Dedifferentiated amniotic fluid mesenchymal stem cell (primary cell): Measurements from ENCODE around the gene ATOH8.

Source experiments
- DNase-seq: peaks from one replicate; pipeline ENCODE4 v3.0.0-alpha.2; 2016; ENCODE audit errors: extremely low spot score

The ATOH8 gene

GRCh38 chr2:85736456-85737355, 17.1 kb upstream of the ATOH8 start:
- DNase-seq = no peak

DNA sequence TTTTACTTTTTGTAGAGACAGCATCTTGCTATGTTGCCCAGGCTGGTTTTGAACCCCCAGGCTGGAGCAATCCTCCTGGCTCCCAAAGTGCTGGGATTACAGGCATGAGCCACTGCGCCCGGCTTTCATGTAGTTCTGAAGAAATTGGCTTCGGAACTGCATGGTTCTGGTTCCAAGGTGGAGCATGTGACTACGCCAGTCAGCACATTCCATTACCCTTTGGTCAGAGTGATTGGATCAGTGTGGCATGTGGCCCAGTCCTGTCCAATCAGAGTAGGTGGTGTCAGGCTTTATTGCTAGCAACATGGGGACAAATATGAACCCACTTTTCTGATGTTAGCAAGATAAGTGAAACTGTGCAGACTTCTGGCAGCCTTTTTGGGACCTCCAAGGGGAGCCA, 16.3 kb upstream of the ATOH8 start:
- peak; percentile 73 for DNase-seq

- DNase-seq = no peak
Observed at GRCh38 chr2:85737961-85738360, 15.8 kb upstream of the ATOH8 start.

- no peak for DNase-seq
Observed at GRCh38 chr2:85740193-85740592, 13.6 kb upstream of the ATOH8 start.

DNA sequence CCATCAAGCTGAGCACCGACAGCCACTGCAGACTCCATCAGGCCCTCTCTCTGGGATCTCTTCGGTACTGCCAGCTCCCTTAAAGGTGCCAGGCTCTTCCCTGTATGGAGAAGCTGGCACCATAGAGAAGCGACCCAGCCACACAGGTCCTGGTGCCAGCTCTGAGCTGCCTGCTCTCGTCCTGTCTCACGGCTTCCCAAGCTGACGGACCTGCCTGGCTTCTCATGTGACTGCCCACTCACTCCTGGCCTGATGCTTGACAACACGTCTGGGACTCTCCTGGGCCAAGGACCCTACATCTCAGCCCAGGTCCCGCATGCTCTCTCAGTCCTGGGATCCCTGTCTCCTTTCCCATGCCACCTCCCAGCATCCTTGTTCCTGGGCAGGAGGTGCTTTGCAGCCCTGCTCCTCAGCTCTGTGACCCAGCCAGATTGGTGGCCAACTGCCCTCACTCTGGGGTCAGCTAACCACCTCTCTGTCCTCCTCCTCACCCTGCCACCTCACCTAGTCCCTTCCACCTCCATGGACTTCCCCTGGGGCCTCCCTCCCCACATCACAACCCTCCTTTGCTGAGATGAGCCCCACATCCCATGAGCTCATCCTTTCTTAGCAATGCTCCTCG, 12.5 kb upstream of the ATOH8 start:
- no peak for DNase-seq

GRCh38 chr2:85741833-85742455, 11.8 kb upstream of the ATOH8 start:
- DNase-seq = peak; percentile 67

GRCh38 chr2:85743304-85743978, 10.3 kb upstream of the ATOH8 start:
- no peak for DNase-seq

- no peak for DNase-seq
Observed at GRCh38 chr2:85744055-85744454, 9.7 kb upstream of the ATOH8 start.

DNA sequence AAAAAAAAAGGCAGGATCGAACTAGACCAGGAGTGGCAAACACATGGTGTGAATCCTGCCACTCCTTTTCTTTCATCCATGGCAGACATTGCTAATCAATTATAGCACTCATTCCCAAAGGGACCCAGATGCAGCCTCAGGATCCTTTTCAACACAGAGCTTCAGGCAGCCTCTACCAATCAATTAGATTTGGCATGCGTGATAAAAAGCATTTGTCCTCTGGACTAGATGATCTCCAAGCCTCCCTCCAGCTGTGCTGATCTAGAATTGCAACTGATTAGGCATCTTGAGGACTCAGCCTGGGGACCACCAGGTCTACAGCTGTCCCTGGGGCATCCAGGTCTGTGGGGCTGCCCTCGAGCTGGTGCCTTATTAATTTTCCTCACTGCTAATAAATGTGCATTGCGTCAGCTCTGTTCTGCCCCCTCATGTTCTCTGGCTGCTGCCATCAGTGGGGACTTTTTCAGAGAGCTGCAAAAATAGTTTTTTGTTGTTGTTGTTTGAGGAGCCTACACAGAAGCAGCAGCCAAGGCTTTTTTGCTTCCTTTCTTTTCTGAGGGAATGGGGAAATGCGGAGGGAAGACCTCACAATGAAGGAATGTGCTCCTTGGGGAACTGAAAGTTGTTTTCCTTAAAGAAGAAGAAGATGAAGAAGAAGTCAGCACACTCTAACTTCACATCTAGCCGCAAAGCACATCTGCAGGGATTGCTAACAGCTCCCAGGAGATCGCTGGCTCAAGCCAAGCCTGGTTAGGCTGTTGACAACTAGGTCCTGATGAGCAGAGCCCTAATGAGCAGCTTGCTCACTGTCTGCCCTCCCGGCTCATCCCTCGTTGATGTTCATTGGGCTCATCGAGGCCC, 8.8 kb upstream of the ATOH8 start:
- DNase-seq = peak; percentile 62

GRCh38 chr2:85745619-85746018, 8.2 kb upstream of the ATOH8 start:
- DNase-seq = no peak

GRCh38 chr2:85746321-85747004, 7.3 kb upstream of the ATOH8 start:
- no peak for DNase-seq

- no peak for DNase-seq
Observed at GRCh38 chr2:85747441-85747840, 6.3 kb upstream of the ATOH8 start.

- DNase-seq = no peak
Observed at GRCh38 chr2:85748039-85748734, 5.6 kb upstream of the ATOH8 start.

DNA sequence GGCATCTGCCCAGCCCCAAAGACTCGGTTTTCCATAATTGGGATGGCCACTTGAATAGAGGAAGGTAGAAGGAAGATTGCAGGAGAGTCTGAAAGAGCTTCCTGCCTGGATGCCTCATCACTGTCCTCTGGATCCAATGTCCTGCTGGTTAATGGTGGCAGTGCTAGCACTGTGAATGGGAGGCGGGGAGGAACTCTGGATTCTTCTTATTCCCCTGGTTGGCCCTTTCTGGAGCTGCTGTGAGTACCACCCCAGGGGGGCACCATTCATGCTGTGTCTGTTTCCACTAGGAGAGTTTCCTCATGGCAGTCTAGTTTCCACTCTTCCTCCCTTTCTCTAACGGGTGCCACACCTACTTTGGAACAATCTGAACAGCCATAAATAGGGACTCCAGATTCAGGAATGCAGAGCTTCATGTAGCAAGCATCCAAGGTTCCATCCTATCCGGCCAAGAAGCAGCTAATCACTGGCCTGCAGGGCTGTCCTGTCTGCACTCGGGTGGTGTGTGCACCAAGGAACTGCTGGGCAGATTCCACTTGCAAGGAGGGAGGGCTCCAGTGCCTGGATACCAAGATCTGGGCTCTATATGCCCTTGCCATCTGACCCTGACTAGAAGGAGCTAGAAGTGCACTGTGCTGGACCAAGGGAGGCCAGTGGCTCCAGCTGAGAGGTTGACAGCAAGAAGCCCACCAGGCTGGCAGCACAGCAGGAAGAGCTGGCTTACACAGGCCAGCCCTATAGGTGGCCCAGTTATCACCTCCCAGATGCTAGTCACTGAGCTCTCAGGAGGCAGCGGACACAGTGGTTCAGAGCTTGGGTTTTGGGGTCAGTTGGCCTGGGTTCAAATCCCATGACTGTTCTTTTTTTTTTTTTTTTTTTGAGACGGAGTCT, 4.6 kb upstream of the ATOH8 start:
- DNase-seq = peak; percentile 72

DNA sequence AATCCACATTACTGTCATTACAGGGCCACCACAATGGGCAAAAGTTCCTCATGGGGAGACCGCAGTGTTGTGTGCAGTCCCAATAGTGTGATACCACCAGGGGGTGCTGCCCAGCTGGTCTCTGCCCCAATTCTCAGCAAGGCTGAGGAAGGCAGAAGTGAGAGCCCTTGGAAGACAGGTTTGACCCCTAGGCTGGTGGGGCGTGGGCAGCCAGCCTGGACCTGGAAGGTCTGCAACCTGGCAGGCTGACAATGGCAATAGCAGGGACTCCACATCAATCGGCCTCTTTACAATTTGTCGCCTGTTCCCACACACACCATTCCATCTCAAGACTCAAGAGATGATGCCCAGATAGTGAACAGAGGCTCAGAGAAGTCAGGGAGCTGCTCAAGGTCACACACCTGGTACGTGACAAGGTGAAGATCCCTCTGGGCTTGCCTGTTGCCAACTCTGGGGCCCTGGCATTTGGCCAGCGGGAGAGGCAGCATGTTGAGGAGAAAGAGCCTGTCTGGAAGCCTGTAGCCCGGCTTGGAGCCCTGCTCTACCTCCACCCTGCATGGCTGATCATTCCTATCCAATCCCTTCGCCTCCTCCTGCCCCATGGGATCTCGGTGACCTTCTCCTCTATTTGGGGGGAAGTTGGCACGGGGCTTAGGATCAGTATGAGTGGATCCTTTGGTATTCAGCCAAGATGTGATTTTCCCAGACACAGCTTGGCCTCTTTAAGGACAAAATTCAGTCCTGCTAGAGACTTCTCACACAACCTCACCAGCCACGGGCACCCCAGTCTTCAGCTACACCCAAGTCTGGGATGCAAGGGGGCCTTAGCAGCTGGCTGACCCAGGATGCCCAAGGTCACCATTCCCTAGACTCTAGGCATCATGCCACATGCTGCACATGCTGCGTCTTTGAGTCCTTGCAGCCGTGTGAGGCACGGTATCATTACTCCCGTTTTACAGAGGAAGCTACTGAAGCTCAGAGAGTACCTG, 2.9 kb upstream of the ATOH8 start:
- DNase-seq = peak; percentile 49

GRCh38 chr2:85751627-85752026, 2.2 kb upstream of the ATOH8 start:
- DNase-seq = no peak

- no peak for DNase-seq
Observed at GRCh38 chr2:85753035-85753524, 711 bp upstream of the ATOH8 start.
